GM13977 (cell line): Measurements from ENCODE around the gene NUDT14.

ENCODE experiments used
- DNase-seq: peaks from one replicate; pipeline ENCODE4 v3.0.0; 2012; ENCODE audit warnings: low spot score
- CTCF ChIP-seq: IDR thresholded peaks from 2 replicates; pipeline ENCODE4 v1.5.1; 2012; ENCODE audit warnings: mild to moderate bottlenecking, control low read depth; ENCODE audit not compliant: insufficient read depth; ENCODE audit errors: extremely low read depth, missing control alignments
- in situ Hi-C: fragments of 300-500 bp; cut with MboI; formaldehyde crosslinking; loops from one replicate; pipeline ENCODE4 v1.12.0; 2022; ENCODE audit warnings: low sequenced_read_pairs, low pct_unique_long_range_greater_than_20kb, mixed read lengths, inconsistent platforms; ENCODE audit not compliant: unreplicated experiment

The NUDT14 gene

DNA sequence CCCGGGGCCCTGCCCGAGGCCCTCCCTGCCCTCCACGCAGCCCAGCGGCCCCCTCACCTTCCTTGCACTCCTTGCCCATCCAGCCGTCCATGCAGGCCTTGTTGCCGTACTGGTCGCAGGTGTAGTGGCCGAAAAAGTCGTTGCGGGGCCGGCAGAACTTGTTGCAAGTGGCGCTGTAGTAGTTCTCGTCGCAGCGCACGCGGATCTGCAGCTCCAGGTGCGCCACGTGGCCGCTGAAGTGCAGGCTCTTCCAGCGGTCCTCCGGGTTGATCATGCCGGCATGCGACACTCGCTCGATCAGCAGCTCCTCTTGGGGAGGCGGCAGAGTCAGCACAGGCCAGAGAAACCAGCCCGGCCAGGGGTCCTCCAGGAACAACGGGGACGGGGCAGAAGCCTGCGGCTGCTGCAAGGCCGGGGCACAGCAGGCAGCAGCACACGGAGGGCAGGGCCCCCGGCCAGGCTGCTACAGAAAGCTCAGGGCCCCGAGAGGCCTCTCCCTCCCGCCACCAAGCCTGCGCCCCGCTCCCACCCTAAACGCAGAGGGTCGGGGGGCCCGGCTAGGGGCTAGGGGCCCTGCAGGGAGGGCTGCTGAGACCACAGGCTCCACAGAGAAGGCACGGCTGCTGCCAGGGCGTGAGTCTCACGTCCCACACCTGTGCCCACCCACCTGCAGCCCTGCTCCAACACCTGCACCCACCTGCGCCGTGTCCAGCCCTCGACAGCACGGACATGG is 25.3 kb downstream of the NUDT14 start:
- no peak for TF ChIP-seq CTCF
- DNase-seq: no peak

GRCh38 chr14:105155071-105155651 is 26.0 kb downstream of the NUDT14 start:
- in situ Hi-C loops: no loop called here
- DNase-seq: no peak
- TF ChIP-seq CTCF: no peak

More for the DNA sequence above, 25.3 kb downstream of the NUDT14 start:
- in situ Hi-C loops: no loop called here

- in situ Hi-C loops: no loop called here
- no peak for TF ChIP-seq CTCF
- no peak for DNase-seq
Observed at GRCh38 chr14:105154476-105154871, 26.6 kb downstream of the NUDT14 start.

DNA sequence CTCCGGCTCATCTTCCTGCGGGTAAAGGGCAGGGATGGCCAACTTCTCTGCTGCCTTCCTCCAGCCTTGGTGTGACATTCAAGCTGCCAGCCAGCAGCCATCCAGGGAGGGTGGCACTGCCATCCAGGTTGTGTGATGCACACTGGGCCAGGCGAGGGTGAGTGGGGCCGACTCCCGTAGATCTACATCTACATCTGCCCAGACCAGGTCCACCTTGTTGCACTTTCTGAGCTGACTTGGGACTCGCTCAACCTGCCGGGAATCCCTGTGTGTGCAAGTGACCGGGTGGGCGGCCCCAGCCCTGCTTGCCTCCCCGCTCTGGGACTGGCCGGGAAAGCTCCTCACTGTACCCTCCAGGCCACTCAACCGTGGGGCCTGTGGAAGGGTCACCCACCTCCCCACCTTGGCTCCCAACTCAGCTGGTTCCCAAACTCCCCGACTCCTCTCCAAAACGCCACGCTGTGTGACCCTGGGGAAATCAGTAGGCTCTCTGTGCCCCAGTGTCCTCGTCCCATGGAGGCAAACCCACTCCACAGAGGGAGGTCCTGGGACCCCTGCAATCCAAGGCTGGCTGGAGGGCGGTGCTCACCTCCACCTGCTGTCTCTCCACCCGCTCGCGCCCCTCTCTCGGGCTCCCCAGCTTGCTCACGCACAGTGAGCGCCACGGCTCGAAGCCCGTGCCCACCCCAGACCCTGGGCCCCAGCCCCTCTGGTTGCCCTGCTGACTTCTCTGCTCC is 27.2 kb downstream of the NUDT14 start:
- no peak for TF ChIP-seq CTCF
- no peak for DNase-seq
- in situ Hi-C loops: no loop called here

- in situ Hi-C loops: no loop called here
Observed at GRCh38 chr14:105153331-105153731, 27.8 kb downstream of the NUDT14 start.

More at GRCh38 chr14:105153331-105153731, 27.8 kb downstream of the NUDT14 start:
- no peak for TF ChIP-seq CTCF
- DNase-seq: no peak
